Hepatocyte (in vitro differentiated cells): ENCODE results near the gene KDM4B.

Source experiments
- CTCF ChIP-seq: fragments of 200-600 bp; sonication (generic); IDR thresholded peaks from 2 replicates; pipeline ENCODE4 v1.5.1; 2016; ENCODE audit warnings: antibody characterized with exemption, mild to moderate bottlenecking; ENCODE audit not compliant: poor library complexity
- EZH2 ChIP-seq: fragments of 200-600 bp; sonication (generic); IDR thresholded peaks from 2 replicates; pipeline ENCODE4 v1.6.1; 2016; ENCODE audit warnings: antibody characterized with exemption, mild to moderate bottlenecking, borderline replicate concordance

DNA sequence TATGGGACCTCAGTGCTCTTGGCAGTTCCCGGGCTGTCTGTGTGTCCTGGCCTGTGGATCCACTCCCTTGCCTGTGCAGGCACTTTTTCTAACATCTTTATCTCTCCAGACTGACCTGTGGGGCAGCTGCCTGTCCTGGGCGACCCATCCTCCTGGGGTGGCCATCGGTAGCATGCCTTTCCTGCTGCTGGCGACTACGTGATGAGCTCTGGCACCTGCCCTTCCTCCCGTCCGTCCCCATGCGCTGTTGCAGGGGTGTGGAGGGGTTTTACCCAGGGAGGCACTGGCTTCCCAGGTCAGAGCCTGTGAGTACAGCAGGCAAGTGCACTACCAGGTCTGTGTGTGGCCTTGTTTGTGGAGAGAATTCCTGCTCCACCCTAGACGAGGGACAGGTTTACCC lies 93.3 kb downstream of the KDM4B start:
- TF ChIP-seq EZH2 (no peak), CTCF (no peak)
